Esophagus squamous epithelium (tissue), 4 donors: Measurements from ENCODE around the gene PRRX2.

Experiments
- CTCF ChIP-seq, 6 experiments: fragments of 450-650 bp in 4 of 6; fragments of 200-600 bp in 2 of 6; sonication (generic) in 2 of 6; IDR thresholded peaks; one replicate each; pipeline ENCODE4 v1.5.1; 2016 to 2019; ENCODE audit warnings: antibody characterized with exemption in 6 of 6, mild to moderate bottlenecking in 4 of 6, moderate library complexity in 4 of 6
- POLR2A ChIP-seq, 4 donors: fragments of 450-650 bp; IDR thresholded peaks; one replicate each; pipeline ENCODE4 v1.6.1; 2017; ENCODE audit warnings: antibody characterized with exemption in 4 of 4, mild to moderate bottlenecking in 4 of 4, moderate library complexity in 3 of 4

- no peak for TF ChIP-seq CTCF (IDR thresholded peaks at IDR 0.05)
- TF ChIP-seq POLR2A (IDR thresholded peaks at IDR 0.05), result no peak
Observed at GRCh38 chr9:129646654-129647053, 18.8 kb upstream of the PRRX2 start.
